Measurements from ENCODE around the gene NEK6. TPM values are rescaled to one million over a fixed set of nuclear protein-coding genes. Genes with fewer than 3 reads are reported as not detected.

The NEK6 gene
- total RNA-seq (10 to 100 TPM in 1 of 2 experiments, 1 to 10 TPM in 1; 9.9 to 11.7 TPM), polyA plus RNA-seq (1 to 10 TPM; 3.8 to 7.1 TPM)

- peak within 1 kb of the TSS; percentile 94 to 97 (median 96) for H3K4me3 Mint-ChIP-seq
- H3K27me3 ChIP-seq (ENCODE audit: insufficient read depth, low read length) = no peaks in the 10 kb centered on the region
- peak within 1 kb of the TSS; percentile 83 to 96 (median 91) for H3K27ac Mint-ChIP-seq
- intact Hi-C loops (cut with micrococcal nuclease) = loop anchor here (10.0 kb wide), 3 partner anchors 53 to 157 kb away; partner anchors contain the start of gene PSMB7
- peaks cover 1% of the 10 kb centered on the region for H3K36me3 ChIP-seq (ENCODE audit: insufficient read depth, low read length)
- peaks cover 32% of the 10 kb centered on the region for H3K4me1 ChIP-seq (ENCODE audit: insufficient read depth, low read length)
- H3K27ac ChIP-seq (ENCODE audit: low read depth, low read length) = peak within 1 kb of the TSS; percentile 15
- peaks cover 33 to 68% (median 51%) of the 10 kb centered on the region in 4 donors for H3K4me1 Mint-ChIP-seq
- peaks cover 0 to 8% of the 10 kb centered on the region in 2 donors for H3K36me3 Mint-ChIP-seq
- H3K27me3 Mint-ChIP-seq = no peaks in the 10 kb centered on the region
- DNase-seq = peak; percentile 41 to 55 (median 52)
- H3K4me3 ChIP-seq (ENCODE audit: low read length in 2 of 2) = peak within 1 kb of the TSS; percentile 65
- H3K9me3 Mint-ChIP-seq = peaks cover 0 to 2% (median 0%) of the 10 kb centered on the region in 8 donors
- CTCF ChIA-PET (ENCODE audit: partially characterized antibody) = no interaction called here
- no peaks in the 10 kb centered on the region for H3K9me3 ChIP-seq (ENCODE audit: control insufficient read depth in 1 of 2, low read length in 2 of 2)
- POLR2A ChIA-PET (ENCODE audit: partially characterized antibody) = interaction anchor here (0.5 to 1.1 kb wide), 3 partner anchors 19 to 1566 kb away, joined by 3 to 4 read pairs (median 4); no protein-coding TSS in a partner anchor
Measured at GRCh38 chr9:124257844-124258606, at the start of gene NEK6. NEK6 (plus strand) TSS chr9:124257949; CDS start chr9:124301965, 44,016 bp downstream.

GRCh38 chr9:124208571-124208970 is 49.2 kb upstream of the NEK6 start:
- ChIA-PET CTCF (ENCODE audit: partially characterized antibody) (no interaction called here), POLR2A (ENCODE audit: partially characterized antibody) (no interaction called here)
- H3K36me3 Mint-ChIP-seq = no peaks in the 10 kb centered on the region
- Histone ChIP-seq H3K4me3 (ENCODE audit: low read length in 2 of 2) (no peak overlapping the region), H3K27ac (ENCODE audit: low read depth, low read length) (no peak overlapping the region), H3K9me3 (ENCODE audit: control insufficient read depth in 1 of 2, low read length in 2 of 2) (no peaks in the 10 kb centered on the region), H3K4me1 (ENCODE audit: insufficient read depth, low read length) (peaks cover 38% of the 10 kb centered on the region), H3K36me3 (ENCODE audit: insufficient read depth, low read length) (no peaks in the 10 kb centered on the region), H3K27me3 (ENCODE audit: insufficient read depth, low read length) (no peaks in the 10 kb centered on the region)
- H3K27ac Mint-ChIP-seq = peak overlapping the region in 4 of 7 donors; percentile 9 to 72 (median 28)
- peaks cover 27 to 62% (median 39%) of the 10 kb centered on the region in 4 donors for H3K4me1 Mint-ChIP-seq
- no peaks in the 10 kb centered on the region for H3K9me3 Mint-ChIP-seq
- peak in 1 of 5 donors; percentile 10 for DNase-seq
- intact Hi-C loops (cut with micrococcal nuclease) = loop anchor here (10.0 kb wide), 1 partner anchor 46 kb away; the partner anchor contains the start of gene NEK6
- peak overlapping the region in 7 of 8 donors; percentile 1 to 64 (median 38) for H3K4me3 Mint-ChIP-seq
- no peaks in the 10 kb centered on the region for H3K27me3 Mint-ChIP-seq

- Mint-ChIP-seq H3K4me1 (peaks cover 28 to 62% (median 40%) of the 10 kb centered on the region in 4 donors), H3K36me3 (no peaks in the 10 kb centered on the region), H3K27me3 (no peaks in the 10 kb centered on the region), H3K4me3 (peak overlapping the region in 2 of 8 donors; percentile 22 to 62), H3K9me3 (no peaks in the 10 kb centered on the region), H3K27ac (peak overlapping the region in 2 of 7 donors; percentile 43 to 61)
- Histone ChIP-seq H3K27me3 (ENCODE audit: insufficient read depth, low read length) (no peaks in the 10 kb centered on the region), H3K9me3 (ENCODE audit: control insufficient read depth in 1 of 2, low read length in 2 of 2) (no peaks in the 10 kb centered on the region), H3K27ac (ENCODE audit: low read depth, low read length) (no peak overlapping the region), H3K36me3 (ENCODE audit: insufficient read depth, low read length) (no peaks in the 10 kb centered on the region), H3K4me3 (ENCODE audit: low read length in 2 of 2) (no peak overlapping the region), H3K4me1 (ENCODE audit: insufficient read depth, low read length) (peaks cover 43% of the 10 kb centered on the region)
- CTCF ChIA-PET (ENCODE audit: partially characterized antibody) = no interaction called here
- POLR2A ChIA-PET (ENCODE audit: partially characterized antibody) = no interaction called here
- intact Hi-C loops (cut with micrococcal nuclease) = loop anchor here (10.0 kb wide), 1 partner anchor 46 kb away; the partner anchor contains the start of gene NEK6
- no peak for DNase-seq
Measured at GRCh38 chr9:124209279-124209678, 48.5 kb upstream of the NEK6 start.

GRCh38 chr9:124209774-124210173 is 48.0 kb upstream of the NEK6 start:
- H3K4me3 Mint-ChIP-seq = peak overlapping the region in 1 of 8 donors; percentile 62
- peaks cover 30 to 67% (median 42%) of the 10 kb centered on the region in 4 donors for H3K4me1 Mint-ChIP-seq
- H3K9me3 Mint-ChIP-seq = no peaks in the 10 kb centered on the region
- CTCF ChIA-PET (ENCODE audit: partially characterized antibody) = no interaction called here
- Histone ChIP-seq H3K27ac (ENCODE audit: low read depth, low read length) (no peak overlapping the region), H3K4me1 (ENCODE audit: insufficient read depth, low read length) (peaks cover 48% of the 10 kb centered on the region), H3K36me3 (ENCODE audit: insufficient read depth, low read length) (no peaks in the 10 kb centered on the region), H3K27me3 (ENCODE audit: insufficient read depth, low read length) (no peaks in the 10 kb centered on the region), H3K4me3 (ENCODE audit: low read length in 2 of 2) (no peak overlapping the region), H3K9me3 (ENCODE audit: control insufficient read depth in 1 of 2, low read length in 2 of 2) (no peaks in the 10 kb centered on the region)
- H3K27me3 Mint-ChIP-seq = no peaks in the 10 kb centered on the region
- no peak for DNase-seq
- intact Hi-C loops (cut with micrococcal nuclease) = loop anchor here (10.0 kb wide), 1 partner anchor 45 kb away; the partner anchor contains the start of gene NEK6
- H3K27ac Mint-ChIP-seq = peak overlapping the region in 1 of 7 donors; percentile 29
- no peaks in the 10 kb centered on the region for H3K36me3 Mint-ChIP-seq
- POLR2A ChIA-PET (ENCODE audit: partially characterized antibody) = no interaction called here

- Histone ChIP-seq H3K27me3 (ENCODE audit: insufficient read depth, low read length) (no peaks in the 10 kb centered on the region), H3K9me3 (ENCODE audit: control insufficient read depth in 1 of 2, low read length in 2 of 2) (no peaks in the 10 kb centered on the region), H3K4me3 (ENCODE audit: low read length in 2 of 2) (no peak overlapping the region), H3K4me1 (ENCODE audit: insufficient read depth, low read length) (peaks cover 55% of the 10 kb centered on the region), H3K27ac (ENCODE audit: low read depth, low read length) (no peak overlapping the region), H3K36me3 (ENCODE audit: insufficient read depth, low read length) (no peaks in the 10 kb centered on the region)
- H3K9me3 Mint-ChIP-seq = no peaks in the 10 kb centered on the region
- peak overlapping the region in 3 of 7 donors; percentile 24 to 72 (median 32) for H3K27ac Mint-ChIP-seq
- intact Hi-C loops (cut with micrococcal nuclease) = no loop called here
- H3K4me3 Mint-ChIP-seq = no peak overlapping the region
- CTCF ChIA-PET (ENCODE audit: partially characterized antibody) = no interaction called here
- H3K36me3 Mint-ChIP-seq = no peaks in the 10 kb centered on the region
- H3K27me3 Mint-ChIP-seq = no peaks in the 10 kb centered on the region
- DNase-seq = no peak
- H3K4me1 Mint-ChIP-seq = peaks cover 33 to 74% (median 48%) of the 10 kb centered on the region in 4 donors
- POLR2A ChIA-PET (ENCODE audit: partially characterized antibody) = no interaction called here
Measured at GRCh38 chr9:124210697-124211096, 47.1 kb upstream of the NEK6 start.

GRCh38 chr9:124212381-124213050 is 45.2 kb upstream of the NEK6 start:
- Mint-ChIP-seq H3K36me3 (no peaks in the 10 kb centered on the region), H3K27me3 (no peaks in the 10 kb centered on the region), H3K27ac (no peak overlapping the region), H3K9me3 (no peaks in the 10 kb centered on the region), H3K4me3 (peak overlapping the region in 1 of 8 donors; percentile 20), H3K4me1 (peaks cover 39 to 73% (median 52%) of the 10 kb centered on the region in 4 donors)
- no peak for DNase-seq
- no peaks in the 10 kb centered on the region for H3K9me3 ChIP-seq (ENCODE audit: control insufficient read depth in 1 of 2, low read length in 2 of 2)
- no peak overlapping the region for H3K4me3 ChIP-seq (ENCODE audit: low read length in 2 of 2)
- H3K27ac ChIP-seq (ENCODE audit: low read depth, low read length) = no peak overlapping the region
- intact Hi-C loops (cut with micrococcal nuclease) = no loop called here
- ChIA-PET CTCF (ENCODE audit: partially characterized antibody) (no interaction called here), POLR2A (ENCODE audit: partially characterized antibody) (no interaction called here)
- H3K4me1 ChIP-seq (ENCODE audit: insufficient read depth, low read length) = peaks cover 63% of the 10 kb centered on the region
- no peaks in the 10 kb centered on the region for H3K36me3 ChIP-seq (ENCODE audit: insufficient read depth, low read length)
- H3K27me3 ChIP-seq (ENCODE audit: insufficient read depth, low read length) = no peaks in the 10 kb centered on the region

- intact Hi-C loops (cut with micrococcal nuclease) = no loop called here
- peaks cover 63% of the 10 kb centered on the region for H3K4me1 ChIP-seq (ENCODE audit: insufficient read depth, low read length)
- H3K27ac ChIP-seq (ENCODE audit: low read depth, low read length) = no peak overlapping the region
- POLR2A ChIA-PET (ENCODE audit: partially characterized antibody) = no interaction called here
- Mint-ChIP-seq H3K36me3 (no peaks in the 10 kb centered on the region), H3K4me3 (peak overlapping the region in 1 of 8 donors; percentile 20), H3K27ac (no peak overlapping the region), H3K4me1 (peaks cover 42 to 76% (median 56%) of the 10 kb centered on the region in 4 donors), H3K9me3 (no peaks in the 10 kb centered on the region), H3K27me3 (no peaks in the 10 kb centered on the region)
- H3K4me3 ChIP-seq (ENCODE audit: low read length in 2 of 2) = no peak overlapping the region
- H3K9me3 ChIP-seq (ENCODE audit: control insufficient read depth in 1 of 2, low read length in 2 of 2) = no peaks in the 10 kb centered on the region
- no peaks in the 10 kb centered on the region for H3K36me3 ChIP-seq (ENCODE audit: insufficient read depth, low read length)
- H3K27me3 ChIP-seq (ENCODE audit: insufficient read depth, low read length) = no peaks in the 10 kb centered on the region
- CTCF ChIA-PET (ENCODE audit: partially characterized antibody) = no interaction called here
- no peak for DNase-seq
Measured at GRCh38 chr9:124213396-124213795, 44.4 kb upstream of the NEK6 start.

Data from CD4-positive, alpha-beta memory T cell (primary cell).